BJ (cell line): ENCODE data around the gene ICA1. TPM values are rescaled to one million over a fixed set of nuclear protein-coding genes. Genes with fewer than 3 reads are reported as not detected.

Experiments used
- CTCF ChIA-PET: fragments of 350-600 bp; formaldehyde crosslinking; extraction: SDS; loops from one replicate; lab custom pipeline; 2021; ENCODE audit warnings: antibody characterized with exemption, inconsistent platforms; lab: Yijun Ruan, JAX
- POLR2A ChIA-PET: fragments of 300-600 bp; sonication (Branson Sonifier 250); formaldehyde crosslinking; extraction: SDS; loops from one replicate; lab custom pipeline; 2021; ENCODE audit warnings: antibody characterized with exemption; lab: Charles Lee
- DNase-seq: peaks from one replicate; pipeline ENCODE4 v3.0.0-alpha.2; 2011; ENCODE audit warnings: low read depth
- H3K27me3 ChIP-seq: 2 replicates; pipeline ENCODE4 v1.6.0; 2011; ENCODE audit warnings: low read length; ENCODE audit not compliant: control insufficient read depth, insufficient read depth
- H3K36me3 ChIP-seq: 2 replicates; pipeline ENCODE4 v1.5.1; 2011; ENCODE audit warnings: low read length; ENCODE audit not compliant: control insufficient read depth, insufficient read depth
- H3K4me3 ChIP-seq: 2 replicates; pipeline ENCODE4 v1.5.1; 2011; ENCODE audit warnings: low read depth, mild to moderate bottlenecking, control low read depth, low read length
- CTCF ChIP-seq: IDR thresholded peaks from 2 replicates; pipeline ENCODE4 v1.5.1; 2011; ENCODE audit warnings: low read depth, mild to moderate bottlenecking, control low read depth, inconsistent platforms, low read length, moderate library complexity; ENCODE audit not compliant: insufficient read depth
- polyA plus RNA-seq: library from polyadenylated mRNA; depleted of rRNA; stranded (reverse); fragments of >200 nt; gene quantifications from 2 replicates; pipeline ENCODE4 v1.2.3, GENCODE V29; 2011

ICA1 gene
- polyA plus RNA-seq, 1 experiment: 0.15 TPM

DNA sequence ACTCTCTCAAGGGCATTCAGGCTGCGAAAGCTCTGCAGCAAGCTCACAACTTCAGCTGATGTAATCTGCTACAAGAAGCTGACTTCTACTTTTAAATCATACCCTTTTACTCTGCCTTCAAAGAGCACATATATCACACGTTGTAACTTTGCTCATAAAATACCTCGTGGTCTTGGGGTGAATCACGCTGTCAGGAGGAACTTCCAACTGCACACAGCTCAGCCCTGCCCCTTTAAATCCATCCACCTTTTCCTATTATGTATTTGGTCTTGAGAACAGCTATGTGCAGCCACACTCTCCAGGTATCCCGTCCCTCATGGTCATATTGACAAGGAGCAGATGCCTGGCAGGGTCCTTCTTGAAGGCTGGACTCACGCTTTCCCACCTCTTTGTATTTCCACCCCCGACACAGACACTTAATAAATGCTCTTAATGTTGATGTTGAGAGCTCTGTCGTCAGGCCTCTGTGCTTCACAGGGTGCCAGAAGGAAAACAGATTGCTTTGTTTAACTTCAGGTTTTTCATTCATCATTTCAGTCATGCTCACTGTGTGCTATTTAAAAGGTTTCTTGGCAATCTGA lies 47.6 kb downstream of the ICA1 start:
- no peak for TF ChIP-seq CTCF
- peak; percentile 66 for DNase-seq
- no peaks in the 10 kb centered on the region for H3K27me3 ChIP-seq
- CTCF ChIA-PET: interaction anchor here (0.8 to 2.6 kb wide), 10 partner anchors 12 to 1696 kb away, joined by 3 to 12 read pairs (median 4); no protein-coding TSS in a partner anchor
- no peak overlapping the region for H3K4me3 ChIP-seq
- no peaks in the 10 kb centered on the region for H3K36me3 ChIP-seq
- POLR2A ChIA-PET: no interaction called here

DNA sequence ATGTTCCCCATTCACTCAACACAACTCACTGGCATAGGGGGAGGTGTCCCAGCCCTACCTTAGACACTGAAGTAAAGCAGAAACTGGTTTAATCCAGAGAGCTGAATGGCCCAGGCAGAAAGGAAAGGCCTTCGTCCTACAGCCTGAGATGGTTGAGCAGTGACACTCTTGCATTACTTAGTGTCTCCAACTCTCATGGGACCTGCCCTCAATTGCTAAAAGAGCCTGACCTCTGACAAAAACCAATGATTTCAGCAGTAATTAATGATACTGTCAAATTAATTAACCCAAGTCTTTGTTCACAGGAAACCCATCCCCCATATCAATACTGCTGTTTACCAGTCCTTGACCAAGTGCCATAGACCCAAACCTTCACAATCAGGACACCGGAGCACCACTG lies 48.6 kb downstream of the ICA1 start:
- no peak for TF ChIP-seq CTCF
- H3K4me3 ChIP-seq: no peak overlapping the region
- ChIA-PET POLR2A (no interaction called here), CTCF (interaction anchor here (1.1 to 2.2 kb wide), 3 partner anchors 23 to 532 kb away, joined by 4 to 9 read pairs (median 4); no protein-coding TSS in a partner anchor)
- H3K27me3 ChIP-seq: no peaks in the 10 kb centered on the region
- no peak for DNase-seq
- no peaks in the 10 kb centered on the region for H3K36me3 ChIP-seq

- DNase-seq: no peak
- CTCF ChIA-PET: interaction anchor here (1.5 to 2.2 kb wide), 2 partner anchors 23 to 531 kb away, joined by 4 to 9 read pairs; no protein-coding TSS in a partner anchor
- Histone ChIP-seq H3K27me3 (no peaks in the 10 kb centered on the region), H3K4me3 (no peak overlapping the region), H3K36me3 (no peaks in the 10 kb centered on the region)
- POLR2A ChIA-PET: no interaction called here
- TF ChIP-seq CTCF: no peak
These were observed 49.3 kb downstream of the ICA1 start for GRCh38 chr7:8212638-8213037.

GRCh38 chr7:8211725-8212096 lies 50.3 kb downstream of the ICA1 start:
- no peak for TF ChIP-seq CTCF
- no peak for DNase-seq
- CTCF ChIA-PET: interaction anchor here (0.7 to 1.5 kb wide), 3 partner anchors 21 to 615 kb away, joined by 3 to 4 read pairs (median 4); no protein-coding TSS in a partner anchor
- Histone ChIP-seq H3K4me3 (no peak overlapping the region), H3K36me3 (no peaks in the 10 kb centered on the region), H3K27me3 (no peaks in the 10 kb centered on the region; the same call in 1 of the 2 replicates)
- POLR2A ChIA-PET: no interaction called here

GRCh38 chr7:8210845-8211724 lies 50.9 kb downstream of the ICA1 start:
- no peaks in the 10 kb centered on the region for H3K36me3 ChIP-seq
- H3K4me3 ChIP-seq: no peak overlapping the region
- no peak for TF ChIP-seq CTCF
- ChIA-PET CTCF (interaction anchor here (0.7 to 1.1 kb wide), 3 partner anchors 21 to 615 kb away, joined by 3 to 4 read pairs (median 3); no protein-coding TSS in a partner anchor), POLR2A (no interaction called here)
- no peak for DNase-seq
- H3K27me3 ChIP-seq: no peaks in the 10 kb centered on the region; the same call in 1 of the 2 replicates
